Loucy (cell line): ENCODE results near the gene F13A1.
A peak's percentile ranks its signal among the peaks of the same experiment; 100 is the strongest.

ENCODE experiments used
- H2AFZ ChIP-seq: fragments of 200-600 bp; sonication (generic); 2 replicates; pipeline ENCODE4 v1.6.0; 2016; ENCODE audit warnings: antibody characterized with exemption, mild to moderate bottlenecking, low read length, moderate library complexity
- H3F3A ChIP-seq: fragments of 200-600 bp; 2 replicates; pipeline ENCODE4 v1.6.0; 2016; ENCODE audit warnings: antibody characterized with exemption, low read depth, mild to moderate bottlenecking
- H3K27me3 ChIP-seq: fragments of 200-600 bp; sonication (generic); 2 replicates; pipeline ENCODE4 v1.6.1; 2014; ENCODE audit warnings: low read length, mild to moderate bottlenecking; ENCODE audit not compliant: insufficient read depth, poor library complexity, severe bottlenecking
- H3K36me3 ChIP-seq: fragments of 200-600 bp; sonication (generic); 2 replicates; pipeline ENCODE4 v1.6.1; 2016; ENCODE audit warnings: low read length; ENCODE audit not compliant: insufficient read depth
- H3K4me1 ChIP-seq: fragments of 200-600 bp; sonication (generic); 2 replicates; pipeline ENCODE4 v1.5.1; 2014; ENCODE audit warnings: low read length, mild to moderate bottlenecking; ENCODE audit not compliant: insufficient read depth, poor library complexity, severe bottlenecking
- H3K4me2 ChIP-seq: fragments of 200-600 bp; sonication (generic); 2 replicates; pipeline ENCODE4 v1.6.0; 2014; ENCODE audit warnings: antibody characterized with exemption, low read length, low read depth, mild to moderate bottlenecking; ENCODE audit not compliant: poor library complexity, severe bottlenecking
- H3K4me3 ChIP-seq: fragments of 200-600 bp; sonication (generic); 2 replicates; pipeline ENCODE4 v1.5.1; 2014; ENCODE audit warnings: low read length, mild to moderate bottlenecking, mixed read lengths; ENCODE audit not compliant: poor library complexity, severe bottlenecking
- H3K79me2 ChIP-seq: fragments of 200-600 bp; sonication (generic); 2 replicates; pipeline ENCODE4 v1.6.1; 2014; ENCODE audit warnings: low read length; ENCODE audit not compliant: insufficient read depth
- H3K9ac ChIP-seq: fragments of 200-600 bp; sonication (generic); 2 replicates; pipeline ENCODE4 v1.6.0; 2014; ENCODE audit warnings: mild to moderate bottlenecking, low read depth, low read length, moderate library complexity; ENCODE audit not compliant: poor library complexity, severe bottlenecking
- H3K9me2 ChIP-seq: fragments of 200-600 bp; sonication (generic); replicated peaks from 2 replicates; pipeline ENCODE4 v1.6.1; 2016; ENCODE audit warnings: low read depth, low read length, mixed read lengths
- H3K9me3 ChIP-seq: fragments of 200-600 bp; sonication (generic); 2 replicates; pipeline ENCODE4 v1.6.1; 2014; ENCODE audit warnings: mild to moderate bottlenecking, antibody characterized with exemption, low read length, low read depth; ENCODE audit not compliant: insufficient read depth
- H4K20me1 ChIP-seq: fragments of 200-600 bp; sonication (generic); 2 replicates; pipeline ENCODE4 v1.6.0; 2014; ENCODE audit warnings: antibody characterized with exemption, low read length, mild to moderate bottlenecking; ENCODE audit not compliant: insufficient read depth, poor library complexity, severe bottlenecking
- EZH2phosphoT487 ChIP-seq: fragments of 200-600 bp; IDR thresholded peaks from 2 replicates; pipeline ENCODE4 v1.6.1; 2018; ENCODE audit warnings: antibody characterized with exemption, mild to moderate bottlenecking, moderate library complexity, borderline replicate concordance
- TF ChIP-seq, protein P1 (sequence below): fragments of 200-600 bp; sonication (generic); conservative IDR thresholded peaks from 2 replicates; pipeline ENCODE4 v1.5.1; 2014; ENCODE audit warnings: mild to moderate bottlenecking, antibody characterized with exemption, low read length

Gene F13A1

DNA sequence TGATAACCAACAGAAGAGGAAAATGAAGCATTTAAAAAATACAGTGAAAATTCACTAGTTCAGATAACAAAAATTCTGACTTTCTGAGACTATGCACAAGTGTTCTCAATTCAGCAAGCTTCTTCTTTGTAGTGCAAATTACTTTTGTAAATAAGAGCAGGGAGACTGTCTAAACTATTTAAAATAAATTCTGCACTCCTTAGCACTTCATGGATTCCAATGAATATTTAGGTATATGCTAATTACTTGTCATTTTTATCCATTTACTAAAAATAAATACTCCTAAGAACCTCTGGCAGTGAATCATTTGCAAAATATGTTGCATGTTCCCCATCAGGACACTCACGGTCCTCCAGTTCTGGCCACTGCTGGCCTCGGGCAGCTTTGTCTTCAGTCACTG lies 139.8 kb downstream of the F13A1 start:
- H3K9me2 ChIP-seq, result no peaks in the 10 kb centered on the region
- no peaks in the 10 kb centered on the region for H3K9me3 ChIP-seq
- no peak overlapping the region for H3K4me3 ChIP-seq
- H3K4me2 ChIP-seq, result no peak overlapping the region
- no peak overlapping the region for H2AFZ ChIP-seq
- H3K9ac ChIP-seq, result no peak overlapping the region
- no peaks in the 10 kb centered on the region for H3F3A ChIP-seq
- no peaks in the 10 kb centered on the region for H3K79me2 ChIP-seq
- no peaks in the 10 kb centered on the region for H3K36me3 ChIP-seq
- H3K27me3 ChIP-seq, result no peaks in the 10 kb centered on the region
- TF ChIP-seq EZH2phosphoT487, result no peak
- TF ChIP-seq, protein P1, sequence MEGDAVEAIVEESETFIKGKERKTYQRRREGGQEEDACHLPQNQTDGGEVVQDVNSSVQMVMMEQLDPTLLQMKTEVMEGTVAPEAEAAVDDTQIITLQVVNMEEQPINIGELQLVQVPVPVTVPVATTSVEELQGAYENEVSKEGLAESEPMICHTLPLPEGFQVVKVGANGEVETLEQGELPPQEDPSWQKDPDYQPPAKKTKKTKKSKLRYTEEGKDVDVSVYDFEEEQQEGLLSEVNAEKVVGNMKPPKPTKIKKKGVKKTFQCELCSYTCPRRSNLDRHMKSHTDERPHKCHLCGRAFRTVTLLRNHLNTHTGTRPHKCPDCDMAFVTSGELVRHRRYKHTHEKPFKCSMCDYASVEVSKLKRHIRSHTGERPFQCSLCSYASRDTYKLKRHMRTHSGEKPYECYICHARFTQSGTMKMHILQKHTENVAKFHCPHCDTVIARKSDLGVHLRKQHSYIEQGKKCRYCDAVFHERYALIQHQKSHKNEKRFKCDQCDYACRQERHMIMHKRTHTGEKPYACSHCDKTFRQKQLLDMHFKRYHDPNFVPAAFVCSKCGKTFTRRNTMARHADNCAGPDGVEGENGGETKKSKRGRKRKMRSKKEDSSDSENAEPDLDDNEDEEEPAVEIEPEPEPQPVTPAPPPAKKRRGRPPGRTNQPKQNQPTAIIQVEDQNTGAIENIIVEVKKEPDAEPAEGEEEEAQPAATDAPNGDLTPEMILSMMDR, result no peak
- no peaks in the 10 kb centered on the region for H3K4me1 ChIP-seq
- no peaks in the 10 kb centered on the region for H4K20me1 ChIP-seq

DNA sequence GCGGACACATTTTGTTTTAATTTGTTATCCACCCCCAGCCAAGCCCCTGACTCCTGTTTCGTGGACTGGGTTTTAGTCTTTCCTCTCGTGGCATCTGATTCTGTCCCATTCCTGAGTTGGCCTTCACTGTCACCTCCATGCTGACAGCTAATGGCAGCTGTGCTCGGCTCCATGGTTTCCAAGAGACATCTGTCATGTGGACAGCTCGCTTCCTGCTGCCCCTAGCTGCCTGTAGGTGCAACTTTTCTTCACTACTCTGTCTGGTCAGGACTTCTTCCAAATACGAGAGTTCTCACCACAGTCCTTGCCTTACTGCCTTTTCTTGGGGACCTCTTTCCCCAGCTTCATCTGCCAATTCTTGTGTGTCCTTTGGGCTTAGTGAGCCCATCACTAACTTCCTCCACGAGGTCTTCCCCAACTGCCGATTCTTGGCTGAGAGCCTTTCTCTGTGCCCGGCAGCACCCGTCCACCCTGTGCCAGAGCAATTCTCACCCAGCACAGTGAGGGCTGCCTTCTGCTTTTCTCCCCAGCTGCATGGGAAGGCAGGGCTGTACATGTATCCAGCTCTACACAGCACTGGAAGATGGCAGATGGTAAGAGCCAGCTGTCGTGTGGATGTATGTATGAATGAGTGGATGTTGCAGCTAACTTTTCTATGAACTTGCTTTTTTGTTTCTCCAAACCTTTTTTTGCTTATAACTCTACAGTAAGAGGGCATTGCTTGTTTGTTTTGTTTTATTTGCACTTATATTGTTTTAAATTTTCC lies 140.4 kb downstream of the F13A1 start:
- Histone ChIP-seq H3K27me3 (no peaks in the 10 kb centered on the region), H2AFZ (no peak overlapping the region), H3F3A (no peaks in the 10 kb centered on the region), H3K9me2 (no peaks in the 10 kb centered on the region), H3K9me3 (no peaks in the 10 kb centered on the region), H3K9ac (no peak overlapping the region), H4K20me1 (no peaks in the 10 kb centered on the region), H3K36me3 (no peaks in the 10 kb centered on the region), H3K79me2 (no peaks in the 10 kb centered on the region), H3K4me2 (no peak overlapping the region), H3K4me3 (no peak overlapping the region), H3K4me1 (no peaks in the 10 kb centered on the region)
- TF ChIP-seq, protein P1, result peak; percentile 19; the same call in 1 of the 2 replicates
- TF ChIP-seq EZH2phosphoT487, result no peak

DNA sequence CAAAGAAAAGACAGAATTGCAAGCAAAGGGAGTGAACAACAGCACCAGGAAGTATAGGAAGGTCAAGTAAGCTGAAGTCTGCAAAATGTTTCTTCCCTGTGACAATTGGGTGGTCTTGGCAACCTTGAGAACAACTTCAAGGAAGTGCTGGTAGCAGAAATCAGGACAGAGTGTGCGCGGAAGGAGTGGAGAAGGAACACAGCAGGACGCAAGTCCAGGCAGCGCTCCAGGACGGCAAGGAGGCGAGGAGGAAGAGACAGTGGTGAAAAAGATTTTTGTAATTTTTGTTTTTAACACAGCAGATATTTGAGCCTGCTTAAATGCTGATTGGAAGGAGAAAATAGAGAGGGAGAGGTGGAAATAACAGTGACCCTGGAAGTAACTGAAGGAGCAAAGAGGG lies 141.7 kb downstream of the F13A1 start:
- no peaks in the 10 kb centered on the region for H3K9me2 ChIP-seq
- no peaks in the 10 kb centered on the region for H3K79me2 ChIP-seq
- no peaks in the 10 kb centered on the region for H3F3A ChIP-seq
- no peak for TF ChIP-seq EZH2phosphoT487
- TF ChIP-seq, protein P1, result no peak
- no peak overlapping the region for H3K4me2 ChIP-seq
- no peaks in the 10 kb centered on the region for H3K27me3 ChIP-seq
- no peak overlapping the region for H3K9ac ChIP-seq
- no peaks in the 10 kb centered on the region for H3K36me3 ChIP-seq
- no peak overlapping the region for H2AFZ ChIP-seq
- no peaks in the 10 kb centered on the region for H3K4me1 ChIP-seq
- H3K9me3 ChIP-seq, result no peaks in the 10 kb centered on the region
- no peak overlapping the region for H3K4me3 ChIP-seq
- no peaks in the 10 kb centered on the region for H4K20me1 ChIP-seq
